HG02763 (cell line): ENCODE measurements around the gene MYH11.
"Not testable (repeated sequence)": the region's sequence is repeated elsewhere in the genome, so short reads cannot be mapped to it uniquely, and the experiment has no call there.

ENCODE experiments used
- ATAC-seq: cut with Tn5 transposase; IDR thresholded peaks from one replicate; pipeline ENCODE4 v1.9.1; 2021; ENCODE audit warnings: mild to moderate bottlenecking, moderate library complexity; ENCODE audit not compliant: unreplicated experiment

Gene MYH11

DNA sequence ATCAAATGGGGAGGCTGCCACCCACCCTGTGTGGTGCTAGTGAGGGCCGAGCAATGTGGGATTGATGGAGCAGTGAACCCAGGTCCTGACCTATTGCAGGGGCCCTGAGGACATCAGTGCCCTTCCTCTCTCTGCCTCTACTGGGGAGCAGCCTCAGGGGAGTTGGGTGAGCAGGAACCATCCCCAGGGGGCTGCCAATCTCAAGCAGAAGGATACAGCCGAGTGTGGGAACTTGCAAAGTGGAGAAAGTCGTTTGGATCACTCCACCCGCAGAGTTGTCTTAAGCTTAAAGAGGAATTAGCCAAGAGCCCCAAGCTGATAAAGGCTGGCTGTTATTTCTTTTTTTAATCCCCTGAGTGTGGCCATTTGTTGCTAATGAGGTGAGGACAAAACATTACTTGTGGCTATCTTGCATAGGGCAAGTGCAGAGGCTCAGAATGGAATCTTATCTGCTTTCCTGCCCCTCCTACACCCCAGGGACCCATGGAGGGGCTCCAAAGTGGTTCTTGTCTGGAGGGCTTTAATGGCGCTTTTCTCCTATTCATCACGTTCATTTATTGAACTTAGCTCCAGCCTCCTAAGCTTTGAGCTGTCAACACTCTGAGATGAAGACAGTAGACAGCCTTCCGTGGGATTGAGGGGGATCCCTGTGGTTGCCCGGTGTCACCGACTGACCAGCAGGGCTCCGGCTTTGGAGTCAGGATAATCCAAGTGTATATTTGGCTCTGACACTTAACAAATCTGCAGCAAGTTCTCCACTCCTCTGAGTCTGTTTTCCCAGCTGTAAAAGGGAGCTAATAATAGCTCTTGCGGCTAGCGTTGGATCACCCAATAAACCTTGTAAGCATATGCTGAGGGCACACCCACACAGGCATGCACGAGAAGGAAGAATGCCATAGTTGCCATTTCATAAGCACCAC is 45.1 kb downstream of the MYH11 start:
- no peak for ATAC-seq

DNA sequence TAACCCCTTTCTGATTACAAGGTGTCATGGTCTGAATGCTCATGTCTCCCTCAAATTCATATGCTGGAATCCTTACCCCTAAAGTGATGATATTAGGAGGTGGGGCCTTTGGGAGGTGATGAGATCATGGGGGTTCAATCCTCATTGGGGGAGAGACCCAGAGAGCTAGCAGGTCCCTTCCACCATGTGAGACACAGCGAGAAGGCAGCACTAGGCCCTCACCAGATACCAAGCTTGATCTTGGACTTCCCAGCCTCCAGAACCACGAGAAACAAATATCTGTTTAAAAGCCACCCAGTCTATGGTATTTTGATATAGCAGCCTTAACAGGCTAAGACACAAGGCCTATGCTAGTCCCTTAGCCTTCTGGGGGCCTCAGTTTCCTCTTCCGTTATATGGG is 45.9 kb downstream of the MYH11 start:
- no peak for ATAC-seq

DNA sequence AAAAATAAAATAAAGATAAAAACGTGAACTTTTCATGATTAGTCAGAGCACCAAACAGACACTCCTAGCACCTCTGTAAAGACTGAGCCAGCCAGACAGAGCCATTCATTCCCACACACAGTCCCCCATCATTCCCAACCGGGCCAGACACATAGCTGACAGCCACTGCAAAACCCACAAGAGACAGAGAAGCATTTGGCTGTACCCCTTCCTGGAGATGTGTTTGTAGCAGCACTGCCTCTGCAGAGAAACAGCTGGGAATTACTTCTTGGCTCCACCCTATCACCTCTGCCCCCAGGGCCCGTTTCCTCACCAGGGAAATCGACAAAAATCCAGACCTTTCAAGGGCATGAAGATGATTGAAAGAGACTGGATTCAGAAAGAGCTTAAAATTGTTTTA is 46.4 kb downstream of the MYH11 start:
- no peak for ATAC-seq

DNA sequence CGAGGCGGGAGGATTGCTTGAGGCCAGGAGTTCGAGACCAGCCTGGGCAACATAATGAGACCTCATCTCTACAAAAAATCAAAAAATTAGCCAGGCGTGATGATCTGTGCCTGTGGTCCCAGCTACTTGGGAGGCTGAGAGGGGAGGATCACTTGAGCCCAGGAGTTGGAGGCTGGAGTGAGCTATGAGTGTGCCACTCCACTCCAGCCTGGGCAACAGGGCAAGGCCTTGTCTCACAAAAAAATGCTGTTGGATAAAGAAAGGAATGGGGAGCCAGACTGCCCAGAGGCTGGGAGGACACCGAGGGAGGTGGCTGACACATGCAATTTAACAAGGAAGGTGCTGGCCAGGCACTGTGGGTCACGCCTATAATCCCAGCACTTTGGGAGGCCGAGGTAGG is 47.5 kb downstream of the MYH11 start:
- not testable (repeated sequence) for ATAC-seq

DNA sequence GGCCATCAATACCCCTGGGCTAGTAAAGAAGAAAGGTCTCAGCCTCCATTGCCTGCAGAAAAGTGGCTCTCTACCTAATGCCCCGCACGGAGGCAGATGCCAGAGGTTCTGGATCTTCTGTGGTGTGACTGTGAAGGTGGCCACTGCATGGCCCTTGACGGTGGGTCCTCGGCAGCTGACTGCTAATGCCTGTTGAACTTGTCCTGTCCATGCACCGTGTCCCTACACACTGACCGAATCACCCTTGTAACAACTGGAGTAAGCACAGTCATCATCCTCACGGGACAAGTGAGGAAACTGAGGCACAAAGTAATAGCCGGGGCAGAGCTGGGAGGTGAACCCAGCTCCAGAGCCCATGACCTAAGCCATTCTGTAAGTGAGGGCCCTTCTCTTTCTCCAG is 48.8 kb downstream of the MYH11 start:
- ATAC-seq: no peak

DNA sequence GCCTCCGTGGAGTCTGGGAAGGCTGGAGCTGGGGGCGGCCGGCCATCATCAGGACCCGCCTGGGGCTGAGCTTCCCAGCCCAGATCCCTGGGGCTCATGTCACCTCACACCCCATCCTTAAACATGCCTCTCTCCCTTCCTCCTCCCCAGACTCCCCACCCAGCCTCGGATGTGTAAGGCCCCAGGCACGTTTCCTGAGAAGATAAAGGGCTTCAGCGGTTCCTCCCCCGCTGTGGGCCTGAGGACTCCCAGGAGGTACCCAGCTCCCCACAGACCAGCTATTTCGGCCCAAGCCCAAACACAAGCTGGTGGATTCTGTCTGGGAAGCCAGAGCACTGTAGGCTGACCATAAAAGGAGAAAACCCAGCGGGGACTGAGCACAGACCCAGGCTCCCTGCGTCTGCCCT is 49.2 kb downstream of the MYH11 start:
- no peak for ATAC-seq

DNA sequence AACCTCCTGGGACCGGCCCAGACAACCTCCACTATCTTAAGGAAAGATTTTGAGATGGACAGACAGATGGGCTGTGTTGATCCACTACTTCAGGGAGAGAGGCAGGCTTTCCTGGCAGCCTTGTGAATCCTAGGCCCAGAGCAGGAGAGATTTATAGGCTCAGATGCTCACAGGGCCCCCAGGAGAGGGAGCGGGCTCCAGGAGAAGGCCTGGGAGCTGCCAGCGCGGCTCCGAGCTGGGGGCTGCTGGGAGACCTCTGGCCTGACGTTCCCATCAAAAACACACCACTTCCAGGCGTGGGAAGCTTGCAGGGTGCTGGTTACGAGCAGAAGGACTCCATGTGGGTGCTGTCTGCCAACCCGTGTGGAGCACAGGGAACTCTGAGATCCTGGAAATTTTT is 53.2 kb downstream of the MYH11 start:
- ATAC-seq: no peak

DNA sequence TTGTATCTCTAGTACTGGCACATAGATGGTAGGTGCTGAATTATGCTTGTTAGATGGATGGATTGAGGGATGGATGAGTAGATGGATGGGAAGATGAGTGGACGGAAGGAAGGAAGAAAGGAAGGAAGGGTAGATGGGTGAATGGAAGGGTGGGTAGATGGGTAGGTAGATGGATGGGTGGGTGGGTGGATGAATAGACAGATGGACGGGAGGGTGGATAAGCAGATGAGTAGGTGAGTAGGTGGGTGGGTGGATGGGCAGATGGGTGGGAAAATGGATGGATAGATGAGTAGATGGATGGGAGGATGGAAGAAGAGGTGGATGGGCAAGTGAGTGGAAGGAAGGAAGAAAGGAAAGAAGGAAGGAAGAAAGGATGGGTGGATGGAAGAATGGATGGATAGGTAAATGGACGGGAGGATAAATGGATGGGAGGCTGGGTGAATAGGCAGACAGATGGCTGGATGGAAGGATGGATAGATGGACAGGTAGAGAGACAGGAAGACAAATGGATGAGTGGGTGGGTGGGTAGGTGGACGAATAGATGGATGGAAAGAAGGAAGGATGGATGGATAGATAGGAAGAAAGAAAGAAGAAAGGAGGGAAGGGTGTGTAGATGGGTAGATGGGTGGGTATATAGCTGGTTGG is 56.9 kb downstream of the MYH11 start:
- no peak for ATAC-seq

DNA sequence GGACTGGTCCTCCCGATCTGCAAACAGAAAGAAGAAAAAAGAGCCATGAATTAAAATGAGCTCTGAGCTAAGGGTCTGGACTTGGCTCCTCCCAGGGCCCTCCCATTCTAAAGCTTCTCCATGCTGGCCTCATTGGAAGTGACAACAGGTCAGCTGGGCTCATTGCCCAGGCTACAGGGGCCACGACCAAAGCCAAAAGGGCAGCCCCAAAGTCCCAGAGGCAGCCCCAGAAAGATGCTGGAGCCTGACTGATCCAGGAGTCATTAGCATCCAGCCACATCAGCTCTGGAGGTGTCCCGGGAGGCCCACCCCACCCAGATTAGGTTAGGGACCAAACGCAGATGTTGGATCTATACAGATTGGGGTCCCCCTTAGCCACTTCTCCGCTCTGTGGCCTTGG is 58.2 kb downstream of the MYH11 start:
- no peak for ATAC-seq

DNA sequence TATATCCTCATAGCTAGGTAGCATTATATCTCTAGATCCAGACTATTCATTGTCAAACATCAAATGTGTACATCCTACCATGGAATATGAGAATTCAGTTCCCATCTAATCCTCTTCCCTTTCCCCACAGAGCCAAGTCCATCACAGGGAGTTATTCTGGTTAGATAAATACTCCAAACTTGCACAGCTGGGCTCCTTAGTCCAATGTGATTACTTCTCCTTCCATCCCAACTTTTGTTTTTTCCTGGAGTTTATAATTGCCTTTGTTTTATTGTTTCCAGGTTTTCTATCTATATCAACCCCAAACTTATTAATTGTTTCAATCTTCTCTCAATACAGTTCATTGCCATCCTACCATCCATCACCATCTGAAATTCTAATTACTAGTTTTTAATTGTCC is 59.9 kb downstream of the MYH11 start:
- no peak for ATAC-seq

DNA sequence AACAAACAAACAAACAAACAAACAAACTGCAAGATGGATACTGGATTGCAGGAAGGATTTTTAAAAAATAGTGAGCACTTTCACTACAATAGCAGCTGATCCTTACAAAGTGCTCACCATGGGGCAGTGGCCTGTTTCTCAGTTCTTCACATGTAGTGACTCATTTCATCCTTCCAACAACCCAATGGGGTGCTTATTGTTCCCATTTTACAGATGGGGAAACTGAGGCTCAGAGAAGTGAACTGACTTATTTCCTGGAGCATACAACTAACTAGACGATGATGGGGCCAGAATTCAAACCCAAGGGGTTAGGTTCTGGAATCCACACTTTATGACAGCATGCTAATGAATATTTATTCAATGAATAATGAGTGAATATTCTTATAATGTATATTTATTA is 61.2 kb downstream of the MYH11 start:
- ATAC-seq: no peak

DNA sequence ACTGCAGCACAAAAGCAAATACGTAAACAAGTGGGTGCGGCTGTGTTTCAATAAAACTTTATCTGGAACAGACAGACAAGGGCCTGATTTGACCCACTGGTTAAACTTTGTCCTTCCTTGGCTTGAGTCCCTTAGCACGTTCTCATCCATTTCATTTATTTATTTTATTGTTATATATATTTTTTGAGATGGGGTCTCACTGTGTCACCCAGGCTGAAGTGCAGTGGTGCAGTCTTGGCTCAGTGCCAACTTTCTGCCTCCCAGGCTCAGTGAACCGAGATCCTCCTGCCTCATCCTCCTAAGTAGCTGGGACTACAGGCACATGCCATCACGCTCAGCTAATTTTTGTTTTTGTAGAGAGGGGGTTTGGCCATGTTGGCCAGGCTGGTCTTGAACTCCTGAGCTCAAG is 64.3 kb downstream of the MYH11 start:
- no peak for ATAC-seq

DNA sequence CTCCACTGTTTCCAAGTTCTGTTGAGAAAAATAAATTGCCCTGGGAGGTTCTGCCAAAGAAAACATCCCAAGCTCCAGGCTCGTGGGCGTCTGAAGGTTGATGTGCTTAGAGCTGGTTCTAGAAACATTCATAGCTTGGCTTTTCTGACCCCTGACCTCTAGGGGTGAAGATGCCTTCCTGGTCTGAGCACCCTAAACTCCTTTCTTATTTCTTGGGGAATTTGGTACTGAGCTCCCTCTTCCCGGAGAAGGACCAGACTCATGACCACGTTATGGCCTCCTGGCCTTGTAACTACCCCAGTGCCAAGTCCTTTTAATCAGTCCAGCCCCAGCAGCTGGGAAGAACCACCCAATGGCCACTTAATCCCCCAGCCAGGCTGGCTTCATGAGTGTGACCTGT is 66.4 kb downstream of the MYH11 start:
- no peak for ATAC-seq

DNA sequence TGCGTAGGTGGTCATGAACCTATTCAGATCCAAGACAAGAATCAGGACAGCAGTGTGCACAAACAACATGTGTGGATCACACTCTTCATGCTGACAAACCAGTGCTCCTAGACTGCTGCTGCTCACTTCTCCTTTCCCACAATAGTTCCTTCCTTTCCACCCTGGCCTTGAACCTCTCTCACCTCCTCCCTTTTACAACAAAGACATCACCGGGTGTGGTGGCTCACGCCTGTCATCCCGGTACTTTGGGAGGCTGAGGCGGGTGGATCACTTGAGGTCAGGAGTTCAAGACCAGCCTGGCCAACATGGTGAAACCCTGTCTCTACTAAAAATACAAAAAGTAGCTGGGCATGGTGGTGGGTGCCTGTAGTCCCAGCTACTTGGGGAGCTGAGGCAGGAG is 67.0 kb downstream of the MYH11 start:
- not testable (repeated sequence) for ATAC-seq

DNA sequence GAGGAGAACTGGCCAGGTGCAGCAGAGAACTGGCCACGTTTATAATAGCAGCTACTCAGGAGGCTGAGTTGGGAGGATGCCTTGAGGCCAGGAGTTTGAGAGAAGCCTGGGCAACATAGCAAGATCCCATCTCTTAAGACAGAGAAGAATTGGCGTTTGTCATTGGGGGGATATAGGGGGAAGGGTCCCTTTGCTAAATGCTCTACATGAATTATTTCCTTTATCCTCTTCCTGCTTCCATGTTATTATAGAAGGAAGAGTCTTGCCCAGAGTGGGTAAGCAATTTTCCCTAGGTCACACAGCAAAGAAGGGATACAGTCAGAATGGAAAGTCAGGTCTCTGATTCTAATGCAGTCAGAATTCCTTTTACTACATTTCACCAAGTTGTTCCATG is 68.0 kb downstream of the MYH11 start:
- no peak for ATAC-seq

DNA sequence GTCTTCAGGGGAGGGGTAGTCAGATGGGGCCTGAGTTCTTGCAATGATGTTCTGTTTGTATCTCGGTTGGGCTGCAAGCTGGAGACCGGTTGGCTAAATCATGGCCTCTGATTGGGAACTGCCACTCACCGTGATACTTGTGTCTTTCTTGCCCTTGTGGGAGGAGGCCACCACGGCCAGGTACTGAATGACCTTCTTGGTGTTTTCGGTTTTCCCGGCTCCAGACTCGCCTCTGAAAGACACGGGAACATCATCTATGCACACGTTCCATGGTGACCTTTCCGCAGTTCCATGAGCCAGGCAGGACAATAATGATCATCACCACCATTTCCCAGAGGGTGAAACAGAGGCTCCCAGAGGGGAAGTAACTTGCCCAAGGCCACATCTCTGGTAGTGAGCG is 70.3 kb downstream of the MYH11 start:
- no peak for ATAC-seq

DNA sequence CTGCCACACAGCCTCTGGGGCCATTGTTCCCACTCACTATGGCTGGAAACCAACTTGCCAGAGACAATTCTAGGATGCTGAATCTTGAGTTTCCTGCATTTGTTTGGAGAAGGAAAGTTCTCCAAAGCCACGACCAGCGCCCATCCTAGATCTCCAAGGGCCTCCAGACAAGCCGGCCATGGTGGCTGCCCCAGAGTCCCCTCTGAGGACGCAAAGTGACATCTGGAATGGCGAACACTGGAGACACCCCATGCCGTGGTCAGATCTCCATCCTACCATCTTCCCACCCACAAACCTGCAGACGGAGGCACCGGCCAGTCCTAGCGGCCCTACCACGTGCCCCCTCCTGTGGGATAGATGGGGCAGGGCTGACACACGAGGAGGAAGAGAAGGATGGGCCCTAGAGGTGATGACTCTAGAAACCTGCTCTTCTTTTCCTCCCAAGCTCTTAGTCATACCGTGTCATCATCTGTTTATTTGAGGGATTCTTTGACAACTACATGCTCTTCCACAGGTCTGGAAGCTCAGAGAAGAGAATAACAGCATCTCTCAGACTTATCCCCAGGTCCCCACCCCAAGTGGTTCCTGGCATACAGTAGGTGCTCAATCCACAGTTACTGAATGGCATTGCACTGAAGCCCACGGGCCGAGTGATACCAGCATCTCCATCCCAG is 71.3 kb downstream of the MYH11 start:
- ATAC-seq: no peak

DNA sequence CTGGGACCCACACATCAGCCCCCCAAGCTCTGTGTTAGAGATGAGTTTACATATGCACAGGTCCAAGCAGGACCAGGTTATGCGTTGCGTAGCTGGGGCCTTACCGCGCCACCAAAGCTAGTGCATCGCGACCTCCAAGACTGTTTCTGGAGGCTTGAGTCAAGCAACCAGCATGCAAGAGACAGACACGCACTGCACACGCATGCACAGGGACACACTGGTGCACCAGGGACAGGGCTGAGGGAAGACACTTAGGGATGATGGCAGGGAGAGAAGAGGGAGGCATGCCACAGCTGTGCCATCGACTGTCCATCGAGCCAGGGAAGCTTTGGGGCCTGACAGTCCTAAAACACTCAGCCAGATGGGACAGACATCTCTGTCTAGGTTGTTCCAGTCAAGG is 72.8 kb downstream of the MYH11 start:
- no peak for ATAC-seq

DNA sequence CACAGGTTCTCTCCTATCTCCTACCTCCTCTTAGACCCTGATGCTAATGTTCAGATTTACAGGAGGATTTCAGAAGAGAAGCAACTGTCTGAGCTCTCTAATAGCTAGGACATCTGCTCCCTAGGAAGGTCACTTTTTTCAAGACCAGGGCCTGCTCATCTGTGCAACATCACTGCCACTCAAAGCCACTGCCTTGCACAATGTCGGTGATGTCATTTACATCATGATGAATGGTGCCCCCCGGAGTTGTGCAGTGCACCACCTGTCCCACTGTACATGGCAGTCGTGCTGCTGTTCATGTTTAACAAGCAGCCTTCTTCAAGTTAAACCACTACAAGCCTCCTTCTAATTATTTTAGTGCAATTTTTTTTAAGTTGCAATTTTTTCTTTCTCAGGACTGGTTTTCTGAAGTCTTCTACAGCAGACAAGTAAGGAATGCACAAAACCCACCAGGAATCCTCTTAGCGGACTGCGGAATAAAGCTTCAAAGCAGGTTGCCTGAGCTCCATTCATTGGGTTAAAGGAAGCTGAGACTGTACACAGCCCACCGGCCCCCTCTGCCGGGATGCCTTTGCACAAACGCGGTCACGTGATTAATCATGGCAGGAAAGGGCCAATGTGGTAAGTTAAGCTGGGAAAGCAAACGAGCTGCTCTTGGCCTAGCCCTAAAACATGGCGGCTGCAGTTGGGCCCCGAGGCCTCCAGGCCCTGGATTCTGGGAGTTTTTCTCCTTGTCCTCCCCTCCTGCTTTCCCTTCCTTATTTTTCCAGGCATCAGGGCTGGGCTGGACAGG is 74.1 kb downstream of the MYH11 start:
- no peak for ATAC-seq

DNA sequence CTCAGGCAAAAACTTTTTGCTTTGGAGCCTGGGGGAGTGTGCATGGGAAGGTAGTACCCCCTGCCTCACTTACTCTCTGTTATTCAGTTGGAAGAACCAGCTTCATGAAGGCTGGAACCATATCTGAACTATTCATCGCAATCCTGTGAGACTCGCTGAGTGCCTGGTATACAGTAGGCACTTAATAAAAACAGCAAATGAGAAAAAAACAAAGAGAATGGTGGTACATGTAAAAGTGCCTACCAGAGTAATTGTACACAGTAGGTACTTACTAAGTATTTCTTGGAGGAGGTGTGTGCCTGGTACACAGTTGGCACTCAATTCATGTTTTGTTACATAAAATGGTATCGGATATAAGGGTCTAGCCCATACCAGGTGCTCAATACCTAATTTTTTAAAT is 75.2 kb downstream of the MYH11 start:
- no peak for ATAC-seq

DNA sequence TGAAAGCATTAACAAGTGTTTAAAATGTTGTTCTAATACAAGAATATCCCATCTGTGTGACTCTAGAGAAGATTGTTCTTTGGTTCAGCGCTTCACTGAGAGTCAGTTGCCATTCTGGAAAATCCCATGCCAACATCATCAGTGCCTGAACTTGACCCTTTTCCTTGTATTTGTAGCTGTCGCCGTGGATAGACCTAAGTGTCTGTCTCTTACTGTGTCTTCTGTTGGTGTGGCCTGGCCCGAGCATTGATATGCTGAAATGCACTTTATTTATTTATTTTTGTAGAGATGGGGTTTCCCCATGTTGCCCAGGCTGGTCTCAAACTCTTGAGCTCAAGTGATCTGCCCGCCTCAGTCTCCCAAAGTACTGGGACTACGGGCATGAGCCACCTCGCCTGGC is 76.0 kb downstream of the MYH11 start:
- no peak for ATAC-seq
